GM18526 (cell line): ENCODE data around the gene NAP1L4.

ENCODE experiments used
- POLR2A ChIP-seq: IDR thresholded peaks from 3 replicates; pipeline ENCODE4 v1.6.1; 2011; ENCODE audit not compliant: insufficient read length; ENCODE audit errors: extremely low read depth

NAP1L4 gene

GRCh38 chr11:3002871-3003270 lies 10.7 kb upstream of the NAP1L4 start:
- no peak for TF ChIP-seq POLR2A

GRCh38 chr11:3002351-3002861 lies 10.3 kb upstream of the NAP1L4 start:
- no peak for TF ChIP-seq POLR2A

GRCh38 chr11:3001496-3001895 lies 9.4 kb upstream of the NAP1L4 start:
- no peak for TF ChIP-seq POLR2A

- TF ChIP-seq POLR2A: no peak
Measured at GRCh38 chr11:3000032-3000961, 8.2 kb upstream of the NAP1L4 start.

GRCh38 chr11:2999464-2999998 lies 7.4 kb upstream of the NAP1L4 start:
- TF ChIP-seq POLR2A: no peak

- no peak for TF ChIP-seq POLR2A
Measured at GRCh38 chr11:2998073-2998850, 6.1 kb upstream of the NAP1L4 start.

GRCh38 chr11:2997406-2997805 lies 5.3 kb upstream of the NAP1L4 start:
- TF ChIP-seq POLR2A: no peak

GRCh38 chr11:2996976-2997375 lies 4.8 kb upstream of the NAP1L4 start:
- no peak for TF ChIP-seq POLR2A

GRCh38 chr11:2995893-2996554 lies 3.9 kb upstream of the NAP1L4 start:
- TF ChIP-seq POLR2A: no peak

GRCh38 chr11:2995031-2995561 lies 3.0 kb upstream of the NAP1L4 start:
- no peak for TF ChIP-seq POLR2A

- no peak for TF ChIP-seq POLR2A
Measured at GRCh38 chr11:2994336-2994730, 2.2 kb upstream of the NAP1L4 start.

GRCh38 chr11:2992997-2993325 lies 832 bp upstream of the NAP1L4 start:
- TF ChIP-seq POLR2A: no peak

- no peak for TF ChIP-seq POLR2A
Measured at GRCh38 chr11:2991452-2992233, 486 bp downstream of the NAP1L4 start.

GRCh38 chr11:2990617-2991451 lies 1.3 kb downstream of the NAP1L4 start:
- TF ChIP-seq POLR2A: no peak

GRCh38 chr11:2989551-2989950 lies 2.6 kb downstream of the NAP1L4 start:
- TF ChIP-seq POLR2A: no peak
